CD8-positive, alpha-beta memory T cell (primary cell): ENCODE data around the gene SSMEM1. TPM values are rescaled to one million over a fixed set of nuclear protein-coding genes. Genes with fewer than 3 reads are reported as not detected.
"Not testable (repeated sequence)": the region's sequence is repeated elsewhere in the genome, so short reads cannot be mapped to it uniquely, and the experiment has no call there.

ENCODE experiments used
- CTCF ChIA-PET: fragments of 350-600 bp; sonication (Branson Sonifier 250); formaldehyde crosslinking; loops from one replicate; lab custom pipeline; 2021; ENCODE audit warnings: antibody characterized with exemption; lab: Charles Lee
- POLR2A ChIA-PET: fragments of 350-600 bp; sonication (Branson Sonifier 250); formaldehyde crosslinking; loops from one replicate; lab custom pipeline; 2021; ENCODE audit warnings: antibody characterized with exemption; lab: Charles Lee
- DNase-seq, 5 donors: peaks; one replicate each; pipeline versions ENCODE4 v3.0.0 to v3.0.0-alpha.2; 2020 to 2022; ENCODE audit warnings: mixed read lengths in 1 of 5
- H3K27ac ChIP-seq: one replicate; pipeline ENCODE4 v1.7.0; 2013; ENCODE audit warnings: low read depth, mild to moderate bottlenecking, low read length, moderate library complexity
- H3K27me3 ChIP-seq: 2 replicates; pipeline ENCODE4 v1.7.0; 2013; ENCODE audit warnings: low read length, mild to moderate bottlenecking; ENCODE audit not compliant: insufficient read depth, poor library complexity, severe bottlenecking
- H3K36me3 ChIP-seq: 2 replicates; pipeline ENCODE4 v1.7.0; 2013; ENCODE audit warnings: mild to moderate bottlenecking, low read length, moderate library complexity; ENCODE audit not compliant: insufficient read depth
- H3K4me1 ChIP-seq: 2 replicates; pipeline ENCODE4 v1.7.0; 2013; ENCODE audit warnings: mild to moderate bottlenecking, low read length, moderate library complexity; ENCODE audit not compliant: insufficient read depth
- H3K4me3 ChIP-seq: 2 replicates; pipeline ENCODE4 v1.7.0; 2013; ENCODE audit warnings: mild to moderate bottlenecking, low read length
- H3K9me3 ChIP-seq: 2 replicates; pipeline ENCODE4 v1.7.0; 2013; ENCODE audit warnings: mild to moderate bottlenecking, low read length
- H3K27ac Mint-ChIP-seq, 8 donors: one replicate each; pipeline ENCODE4 v1.8.0; 2020 to 2021; ENCODE audit warnings: mixed read lengths in 8 of 8, mild to moderate bottlenecking in 6 of 8, inconsistent platforms in 3 of 8, moderate library complexity in 3 of 8
- H3K27me3 Mint-ChIP-seq, 2 donors: one replicate each; pipeline ENCODE4 v1.8.0; 2020 to 2021; ENCODE audit warnings: mixed read lengths in 2 of 2, mild to moderate bottlenecking in 1 of 2, moderate library complexity in 1 of 2
- H3K36me3 Mint-ChIP-seq, 3 donors: one replicate each; pipeline ENCODE4 v1.8.0; 2020 to 2021; ENCODE audit warnings: mixed read lengths in 3 of 3, inconsistent platforms in 1 of 3, mild to moderate bottlenecking in 1 of 3
- H3K4me1 Mint-ChIP-seq, 3 donors: one replicate each; pipeline ENCODE4 v1.8.0; 2020 to 2021; ENCODE audit warnings: mixed read lengths in 3 of 3, inconsistent platforms in 1 of 3, mild to moderate bottlenecking in 1 of 3
- H3K4me3 Mint-ChIP-seq, 7 donors: one replicate each; pipeline ENCODE4 v1.8.0; 2020 to 2021; ENCODE audit warnings: mixed read lengths in 7 of 7, mild to moderate bottlenecking in 6 of 7, moderate library complexity in 4 of 7, inconsistent platforms in 2 of 7
- H3K9me3 Mint-ChIP-seq, 5 donors: one replicate each; pipeline ENCODE4 v1.8.0; 2020 to 2022; ENCODE audit warnings: mixed read lengths in 5 of 5, mild to moderate bottlenecking in 3 of 5, moderate library complexity in 2 of 5, inconsistent platforms in 1 of 5
- polyA plus RNA-seq: library from polyadenylated mRNA; unstranded; fragments of 300-500 nt; fragmentation: Illumina TruSeq; gene quantifications from one replicate; pipeline ENCODE4 v1.2.3, GENCODE V29; 2021
- total RNA-seq, 2 experiments: library from RNA; stranded (reverse); gene quantifications; one replicate each; pipeline ENCODE4 v1.2.3, GENCODE V29; 2021

Gene SSMEM1
- total and polyA plus RNA-seq, 3 experiments from 2014 or later = not detected

DNA sequence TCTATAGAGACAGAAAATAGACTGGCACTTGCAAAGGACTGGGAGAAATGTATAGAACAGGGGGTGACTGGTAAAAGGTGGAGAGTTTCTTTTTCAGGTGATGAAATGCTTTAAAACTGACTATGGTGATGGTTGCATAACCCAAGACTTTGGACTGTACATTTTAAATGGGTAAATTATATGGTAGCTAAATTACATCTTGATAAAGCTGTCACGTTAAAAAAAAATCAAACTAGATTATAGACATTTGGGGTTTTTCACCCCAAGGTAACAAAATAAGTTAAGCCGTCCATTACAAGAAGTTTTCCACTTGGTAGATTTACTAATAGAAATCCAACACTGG, 26.4 kb upstream of the SSMEM1 start:
- Histone ChIP-seq H3K27me3 (no peaks in the 10 kb centered on the region), H3K4me1 (no peaks in the 10 kb centered on the region), H3K27ac (no peak overlapping the region), H3K36me3 (peaks cover 34% of the 10 kb centered on the region), H3K4me3 (no peak overlapping the region), H3K9me3 (no peaks in the 10 kb centered on the region)
- Mint-ChIP-seq H3K36me3 (peaks cover 8 to 71% (median 29%) of the 10 kb centered on the region in 3 donors), H3K4me3 (no peak overlapping the region), H3K9me3 (no peaks in the 10 kb centered on the region), H3K4me1 (peaks cover 5 to 13% (median 10%) of the 10 kb centered on the region in 3 donors), H3K27me3 (no peaks in the 10 kb centered on the region), H3K27ac (no peak overlapping the region)
- CTCF ChIA-PET = no interaction called here
- POLR2A ChIA-PET = no interaction called here
- no peak for DNase-seq

DNA sequence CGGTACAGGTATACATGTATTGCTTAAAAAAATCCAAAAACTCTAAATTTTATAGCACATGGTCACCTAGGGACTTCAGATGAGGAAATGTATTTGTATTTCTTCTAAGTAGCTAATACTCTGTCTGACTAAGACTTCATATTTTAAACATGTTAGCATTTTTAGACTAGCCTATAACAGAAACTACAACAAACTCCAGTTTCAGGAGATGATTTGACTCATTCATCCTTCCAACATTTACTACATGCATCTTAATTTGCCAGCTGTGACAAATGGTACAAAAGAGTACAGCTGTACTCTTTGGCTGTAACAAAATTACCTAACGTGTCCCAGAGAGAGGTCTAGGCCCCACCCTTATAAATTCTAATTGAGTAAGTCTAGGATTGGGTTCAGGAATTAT, 24.7 kb upstream of the SSMEM1 start:
- Mint-ChIP-seq H3K4me3 (no peak overlapping the region), H3K9me3 (no peaks in the 10 kb centered on the region), H3K27ac (no peak overlapping the region), H3K36me3 (peaks cover 8 to 71% (median 27%) of the 10 kb centered on the region in 3 donors), H3K4me1 (peaks cover 8 to 20% (median 10%) of the 10 kb centered on the region in 3 donors), H3K27me3 (no peaks in the 10 kb centered on the region)
- ChIA-PET CTCF (no interaction called here), POLR2A (no interaction called here)
- H3K9me3 ChIP-seq = no peaks in the 10 kb centered on the region
- no peak overlapping the region for H3K4me3 ChIP-seq
- no peaks in the 10 kb centered on the region for H3K27me3 ChIP-seq
- no peaks in the 10 kb centered on the region for H3K4me1 ChIP-seq
- DNase-seq = no peak
- H3K27ac ChIP-seq = no peak overlapping the region
- peaks cover 37% of the 10 kb centered on the region for H3K36me3 ChIP-seq

DNA sequence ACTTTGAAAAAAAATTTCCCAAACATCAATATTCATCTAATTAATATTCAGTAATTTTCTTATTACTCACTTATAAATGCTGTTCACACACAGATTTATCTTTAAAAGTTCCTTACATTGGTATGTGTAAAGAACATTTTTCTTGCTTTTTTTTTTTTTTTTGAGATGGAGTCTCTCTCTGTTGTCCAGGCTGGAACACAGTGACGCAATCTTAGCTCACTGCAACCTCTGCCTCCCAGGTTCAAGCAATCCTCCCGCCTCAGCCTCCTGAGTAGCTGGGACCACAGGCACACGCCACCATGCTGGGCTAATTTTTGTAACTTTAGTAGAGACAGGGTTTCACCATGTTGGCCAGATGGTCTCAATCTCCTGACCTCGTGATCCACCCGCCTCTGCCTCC, 23.3 kb upstream of the SSMEM1 start:
- DNase-seq, H3K4me3 ChIP-seq, H3K27me3 ChIP-seq, CTCF ChIA-PET, H3K4me3 Mint-ChIP-seq, H3K27ac Mint-ChIP-seq, POLR2A ChIA-PET, H3K9me3 ChIP-seq, H3K4me1 ChIP-seq, H3K9me3 Mint-ChIP-seq, H3K27ac ChIP-seq, H3K27me3 Mint-ChIP-seq: not testable (repeated sequence)
- peaks cover 37% of the 10 kb centered on the region for H3K36me3 ChIP-seq
- peaks cover 10 to 25% (median 16%) of the 10 kb centered on the region in 3 donors for H3K4me1 Mint-ChIP-seq
- H3K36me3 Mint-ChIP-seq = peaks cover 8 to 68% (median 24%) of the 10 kb centered on the region in 3 donors

DNA sequence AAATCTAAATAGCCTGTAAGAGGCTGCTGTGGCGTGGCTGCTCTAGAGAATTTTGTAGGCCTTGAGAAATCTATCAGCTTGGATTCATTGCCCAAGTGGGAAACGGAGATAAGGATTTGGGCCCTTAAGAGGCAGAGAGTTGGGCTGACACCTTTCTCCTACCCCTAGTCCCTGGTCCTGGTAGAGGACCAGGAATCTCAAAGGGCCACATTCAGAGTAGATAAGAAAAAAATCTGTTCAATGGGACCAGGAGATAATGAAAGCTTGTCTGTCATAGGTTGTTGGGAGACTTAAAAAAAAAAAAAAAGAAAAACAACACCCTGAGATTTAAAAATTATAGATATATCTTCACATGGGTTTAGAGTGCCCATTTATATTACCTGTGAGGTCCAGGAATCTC, 20.3 kb upstream of the SSMEM1 start:
- H3K27ac Mint-ChIP-seq = peak overlapping the region in 2 of 8 donors; percentile 32 to 69
- no peaks in the 10 kb centered on the region for H3K27me3 Mint-ChIP-seq
- no peak overlapping the region for H3K4me3 Mint-ChIP-seq
- DNase-seq = no peak
- no peaks in the 10 kb centered on the region for H3K9me3 Mint-ChIP-seq
- H3K36me3 ChIP-seq = peaks cover 25% of the 10 kb centered on the region
- ChIA-PET POLR2A (no interaction called here), CTCF (no interaction called here)
- no peaks in the 10 kb centered on the region for H3K27me3 ChIP-seq
- peaks cover 8 to 68% (median 21%) of the 10 kb centered on the region in 3 donors for H3K36me3 Mint-ChIP-seq
- no peaks in the 10 kb centered on the region for H3K4me1 ChIP-seq
- H3K27ac ChIP-seq = no peak overlapping the region
- H3K9me3 ChIP-seq = no peaks in the 10 kb centered on the region
- no peak overlapping the region for H3K4me3 ChIP-seq
- H3K4me1 Mint-ChIP-seq = peaks cover 8 to 14% (median 13%) of the 10 kb centered on the region in 3 donors

DNA sequence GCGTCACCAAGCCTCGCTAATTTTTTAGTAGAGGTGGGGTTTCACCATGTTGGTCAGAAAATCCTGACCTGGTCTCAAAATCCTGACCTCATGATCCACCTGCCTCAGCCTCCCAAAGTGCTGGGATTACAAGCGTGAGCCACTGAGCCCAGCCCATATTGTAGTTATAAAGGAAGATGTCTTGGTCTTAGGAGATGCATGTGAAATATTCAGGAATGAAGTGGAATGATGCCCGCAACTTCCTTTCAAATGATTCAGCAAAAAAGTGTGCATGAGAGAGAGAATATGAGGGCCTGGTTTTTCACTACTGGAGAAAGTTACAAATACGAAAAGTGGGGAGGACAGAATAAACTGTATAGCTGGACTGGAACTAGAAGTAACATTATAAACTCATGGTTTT, 18.3 kb upstream of the SSMEM1 start:
- POLR2A ChIA-PET = no interaction called here
- H3K4me1 Mint-ChIP-seq = peaks cover 8 to 14% (median 13%) of the 10 kb centered on the region in 3 donors
- H3K4me3 Mint-ChIP-seq = no peak overlapping the region
- peaks cover 28% of the 10 kb centered on the region for H3K36me3 ChIP-seq
- CTCF ChIA-PET = no interaction called here
- no peaks in the 10 kb centered on the region for H3K27me3 ChIP-seq
- H3K36me3 Mint-ChIP-seq = peaks cover 5 to 66% (median 15%) of the 10 kb centered on the region in 3 donors
- H3K4me3 ChIP-seq = no peak overlapping the region
- H3K9me3 ChIP-seq = no peaks in the 10 kb centered on the region
- no peaks in the 10 kb centered on the region for H3K9me3 Mint-ChIP-seq
- no peak overlapping the region for H3K27ac Mint-ChIP-seq
- no peak overlapping the region for H3K27ac ChIP-seq
- no peaks in the 10 kb centered on the region for H3K27me3 Mint-ChIP-seq
- H3K4me1 ChIP-seq = no peaks in the 10 kb centered on the region
- no peak for DNase-seq

DNA sequence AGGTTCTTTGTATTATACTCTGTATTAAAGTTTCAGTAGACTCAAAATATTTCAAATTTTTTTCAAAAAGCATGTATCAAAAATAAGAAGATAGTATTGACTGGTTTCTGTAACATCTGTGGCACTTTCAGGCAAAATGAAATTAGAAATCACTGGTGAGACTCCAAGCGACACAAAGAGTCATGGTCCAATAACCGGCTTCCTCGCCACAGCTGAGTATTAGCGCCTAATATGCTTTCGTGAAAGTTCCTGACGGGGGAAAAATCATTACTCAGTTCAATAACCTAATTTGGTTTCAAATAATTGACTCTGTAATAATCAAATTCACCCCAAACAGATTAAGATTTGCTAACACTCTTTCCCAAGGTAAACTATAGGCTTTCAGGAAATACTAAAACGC, 15.9 kb upstream of the SSMEM1 start:
- ChIA-PET CTCF (interaction anchor here (1.2 kb wide), 1 partner anchor 14 kb away, joined by 3 read pairs; the partner anchor contains the start of gene TMEM209), POLR2A (no interaction called here)
- no peaks in the 10 kb centered on the region for H3K27me3 ChIP-seq
- no peaks in the 10 kb centered on the region for H3K4me1 ChIP-seq
- DNase-seq = no peak
- no peak overlapping the region for H3K27ac ChIP-seq
- no peaks in the 10 kb centered on the region for H3K27me3 Mint-ChIP-seq
- peaks cover 7% of the 10 kb centered on the region for H3K36me3 ChIP-seq
- H3K4me3 Mint-ChIP-seq = no peak overlapping the region
- H3K4me3 ChIP-seq = no peak overlapping the region
- H3K4me1 Mint-ChIP-seq = peaks cover 4 to 12% (median 10%) of the 10 kb centered on the region in 3 donors
- no peaks in the 10 kb centered on the region for H3K9me3 Mint-ChIP-seq
- H3K9me3 ChIP-seq = no peaks in the 10 kb centered on the region
- no peak overlapping the region for H3K27ac Mint-ChIP-seq
- peaks cover 0 to 69% (median 11%) of the 10 kb centered on the region in 3 donors for H3K36me3 Mint-ChIP-seq

DNA sequence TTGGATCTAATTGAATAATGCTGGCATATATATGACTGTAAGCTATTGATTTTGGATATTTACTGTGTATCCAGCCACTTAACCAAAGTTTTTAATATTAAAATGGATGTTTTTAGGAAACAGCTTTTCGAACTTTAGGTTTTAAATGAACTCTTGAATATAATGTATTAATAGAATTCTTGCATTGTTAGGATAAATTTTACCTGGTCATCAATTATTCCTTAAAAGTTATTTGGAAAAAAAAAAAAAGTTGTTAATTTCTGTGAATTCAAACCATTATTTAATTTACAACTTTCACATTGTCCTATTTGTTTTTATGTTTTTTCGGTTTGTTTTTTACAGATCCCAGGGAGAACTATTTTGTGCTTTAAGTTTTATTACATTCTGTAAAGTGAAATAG, 12.3 kb upstream of the SSMEM1 start:
- Histone ChIP-seq H3K4me1 (no peaks in the 10 kb centered on the region), H3K9me3 (no peaks in the 10 kb centered on the region), H3K27ac (no peak overlapping the region), H3K36me3 (peaks cover 11% of the 10 kb centered on the region), H3K27me3 (no peaks in the 10 kb centered on the region), H3K4me3 (no peak overlapping the region)
- ChIA-PET CTCF (no interaction called here), POLR2A (interaction anchor here (0.7 kb wide), 1 partner anchor 10 kb away, joined by 3 read pairs; the partner anchor contains the start of gene TMEM209)
- H3K36me3 Mint-ChIP-seq = peaks cover 0 to 70% (median 9%) of the 10 kb centered on the region in 3 donors
- peaks cover 8 to 16% (median 16%) of the 10 kb centered on the region in 3 donors for H3K4me1 Mint-ChIP-seq
- H3K9me3 Mint-ChIP-seq = no peaks in the 10 kb centered on the region
- H3K27ac Mint-ChIP-seq = no peak overlapping the region
- no peaks in the 10 kb centered on the region for H3K27me3 Mint-ChIP-seq
- no peak overlapping the region for H3K4me3 Mint-ChIP-seq
- no peak for DNase-seq

DNA sequence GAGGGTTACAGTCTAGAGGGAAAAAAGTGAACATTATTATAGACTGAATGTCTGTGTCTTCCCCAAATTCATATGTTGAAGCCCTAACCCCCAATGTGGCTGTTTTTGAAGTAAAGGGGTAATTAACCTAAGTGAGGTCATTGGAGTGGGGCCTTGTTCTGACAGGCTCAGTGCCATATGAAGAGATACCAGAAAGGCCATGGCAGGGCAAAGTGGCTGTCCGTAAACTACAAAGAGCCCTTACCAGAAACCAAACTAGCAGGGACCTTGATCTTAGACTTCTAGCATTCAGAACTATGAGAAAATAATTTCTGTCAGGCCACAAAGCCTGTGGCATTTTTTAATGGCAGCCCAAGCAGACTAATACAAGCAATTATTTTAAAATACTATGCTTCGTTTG, 11.2 kb upstream of the SSMEM1 start:
- H3K27me3 ChIP-seq = no peaks in the 10 kb centered on the region
- ChIA-PET POLR2A (no interaction called here), CTCF (no interaction called here)
- H3K27ac ChIP-seq = no peak overlapping the region
- peaks cover 11 to 21% (median 16%) of the 10 kb centered on the region in 3 donors for H3K4me1 Mint-ChIP-seq
- H3K36me3 ChIP-seq = peaks cover 16% of the 10 kb centered on the region
- H3K9me3 ChIP-seq = no peaks in the 10 kb centered on the region
- no peak for DNase-seq
- H3K4me1 ChIP-seq = no peaks in the 10 kb centered on the region
- no peaks in the 10 kb centered on the region for H3K9me3 Mint-ChIP-seq
- no peak overlapping the region for H3K4me3 Mint-ChIP-seq
- H3K27me3 Mint-ChIP-seq = no peaks in the 10 kb centered on the region
- peaks cover 4 to 70% (median 9%) of the 10 kb centered on the region in 3 donors for H3K36me3 Mint-ChIP-seq
- H3K27ac Mint-ChIP-seq = no peak overlapping the region
- H3K4me3 ChIP-seq = no peak overlapping the region
